ENCODE data around the gene FHOD3. TPM values are rescaled to one million over a fixed set of nuclear protein-coding genes. Genes with fewer than 3 reads are reported as not detected.
"Not testable (repeated sequence)": the region's sequence is repeated elsewhere in the genome, so short reads cannot be mapped to it uniquely, and the experiment has no call there.

The FHOD3 gene
- total RNA-seq, 4 donors from 2014 or later: 24.1 to 51.4 (median 33.8) TPM

GRCh38 chr18:36350251-36350651, 52.7 kb downstream of the FHOD3 start:
- Histone ChIP-seq H3K4me1 (peaks cover 7 to 16% (median 7%) of the 10 kb centered on the region in 4 donors), H3K27ac (replicated peaks in 1 of 4) (no peak overlapping the region), H3K27me3 (no peaks in the 10 kb centered on the region), H3K36me3 (no peaks in the 10 kb centered on the region), H3K4me3 (no peak overlapping the region), H3K9me3 (no peaks in the 10 kb centered on the region)
- 71% methylated on average over 3 of the region's 3 CpGs for WGBS
- TF ChIP-seq POLR2A (IDR thresholded peaks at IDR 0.05; ENCODE audit: low read depth) (no peak), CTCF (IDR thresholded peaks at IDR 0.05) (no peak), EP300 (IDR thresholded peaks at IDR 0.05) (no peak), POLR2AphosphoS5 (IDR thresholded peaks at IDR 0.05) (no peak)
- DNase-seq (ENCODE audit: extremely low spot score): peak; percentile 88
- intact Hi-C loops (cut with DNase I): no loop called here

- Histone ChIP-seq H3K4me3 (no peak overlapping the region), H3K27me3 (no peaks in the 10 kb centered on the region), H3K27ac (replicated peaks in 1 of 4) (no peak overlapping the region), H3K36me3 (no peaks in the 10 kb centered on the region), H3K4me1 (peaks cover 7 to 16% (median 7%) of the 10 kb centered on the region in 4 donors), H3K9me3 (no peaks in the 10 kb centered on the region)
- WGBS: 88% methylated on average over 9 of the region's 9 CpGs
- intact Hi-C loops (cut with DNase I): no loop called here
- peak; percentile 39 for DNase-seq (ENCODE audit: extremely low spot score)
- no peak for TF ChIP-seq EP300 (IDR thresholded peaks at IDR 0.05)
Measured at GRCh38 chr18:36350839-36351469, 53.4 kb downstream of the FHOD3 start.

- 16% methylated on average over 3 of the region's 3 CpGs for WGBS
- no peaks in the 10 kb centered on the region for H3K27me3 ChIP-seq
- TF ChIP-seq POLR2A (IDR thresholded peaks at IDR 0.05; ENCODE audit: low read depth) (no peak), CTCF (IDR thresholded peaks at IDR 0.05) (no peak), EP300 (IDR thresholded peaks at IDR 0.05) (no peak), POLR2AphosphoS5 (IDR thresholded peaks at IDR 0.05) (no peak)
- no peak overlapping the region for H3K27ac ChIP-seq (replicated peaks in 1 of 4)
- intact Hi-C loops (cut with DNase I): no loop called here
- H3K4me3 ChIP-seq: no peak overlapping the region
- peak; percentile 89 for DNase-seq (ENCODE audit: extremely low spot score)
- H3K9me3 ChIP-seq: no peaks in the 10 kb centered on the region
- H3K36me3 ChIP-seq: peaks cover 0 to 3% (median 0%) of the 10 kb centered on the region in 4 donors
- H3K4me1 ChIP-seq: peaks cover 7 to 16% (median 7%) of the 10 kb centered on the region in 4 donors
Measured at GRCh38 chr18:36352384-36352783, 54.9 kb downstream of the FHOD3 start.

GRCh38 chr18:36354989-36355388, 57.5 kb downstream of the FHOD3 start:
- no peaks in the 10 kb centered on the region for H3K9me3 ChIP-seq
- no peaks in the 10 kb centered on the region for H3K27me3 ChIP-seq
- H3K27ac ChIP-seq (replicated peaks in 1 of 4): no peak overlapping the region
- H3K4me3 ChIP-seq: no peak overlapping the region
- no peak for TF ChIP-seq POLR2AphosphoS5 (IDR thresholded peaks at IDR 0.05)
- TF ChIP-seq CTCF (IDR thresholded peaks at IDR 0.05): no peak
- no peak for TF ChIP-seq POLR2A (IDR thresholded peaks at IDR 0.05; ENCODE audit: low read depth)
- DNase-seq (ENCODE audit: extremely low spot score): peak; percentile 66
- peaks cover 0 to 8% (median 7%) of the 10 kb centered on the region in 4 donors for H3K4me1 ChIP-seq
- intact Hi-C loops (cut with DNase I): no loop called here
- 75% methylated on average over 5 of the region's 5 CpGs for WGBS
- peaks cover 0 to 5% (median 0%) of the 10 kb centered on the region in 4 donors for H3K36me3 ChIP-seq

- intact Hi-C loops (cut with DNase I): no loop called here
- Histone ChIP-seq H3K4me3 (no peak overlapping the region), H3K4me1 (peaks cover 0 to 8% (median 7%) of the 10 kb centered on the region in 4 donors), H3K27me3 (no peaks in the 10 kb centered on the region), H3K27ac (replicated peaks in 1 of 4) (no peak overlapping the region), H3K9me3 (no peaks in the 10 kb centered on the region), H3K36me3 (peaks cover 0 to 5% (median 0%) of the 10 kb centered on the region in 4 donors)
- peak; percentile 80 for DNase-seq (ENCODE audit: extremely low spot score)
- WGBS: 88% methylated on average over 6 of the region's 7 CpGs
- TF ChIP-seq CTCF (IDR thresholded peaks at IDR 0.05): no peak
- TF ChIP-seq POLR2A (IDR thresholded peaks at IDR 0.05; ENCODE audit: low read depth): no peak
- no peak for TF ChIP-seq EP300 (IDR thresholded peaks at IDR 0.05)
- TF ChIP-seq POLR2AphosphoS5 (IDR thresholded peaks at IDR 0.05): no peak
Measured at GRCh38 chr18:36355511-36355910, 58.0 kb downstream of the FHOD3 start.

GRCh38 chr18:36356741-36357140, 59.2 kb downstream of the FHOD3 start:
- WGBS: 91% methylated on average over 6 of the region's 6 CpGs
- H3K27ac ChIP-seq (replicated peaks in 1 of 4); DNase-seq (ENCODE audit: extremely low spot score); H3K4me1 ChIP-seq; intact Hi-C loops (cut with DNase I); H3K36me3 ChIP-seq; H3K27me3 ChIP-seq; H3K9me3 ChIP-seq; H3K4me3 ChIP-seq: not testable (repeated sequence)

Data from esophagus muscularis mucosa (tissue), 4 donors.